ENCODE data around the gene UBA1.

DNA sequence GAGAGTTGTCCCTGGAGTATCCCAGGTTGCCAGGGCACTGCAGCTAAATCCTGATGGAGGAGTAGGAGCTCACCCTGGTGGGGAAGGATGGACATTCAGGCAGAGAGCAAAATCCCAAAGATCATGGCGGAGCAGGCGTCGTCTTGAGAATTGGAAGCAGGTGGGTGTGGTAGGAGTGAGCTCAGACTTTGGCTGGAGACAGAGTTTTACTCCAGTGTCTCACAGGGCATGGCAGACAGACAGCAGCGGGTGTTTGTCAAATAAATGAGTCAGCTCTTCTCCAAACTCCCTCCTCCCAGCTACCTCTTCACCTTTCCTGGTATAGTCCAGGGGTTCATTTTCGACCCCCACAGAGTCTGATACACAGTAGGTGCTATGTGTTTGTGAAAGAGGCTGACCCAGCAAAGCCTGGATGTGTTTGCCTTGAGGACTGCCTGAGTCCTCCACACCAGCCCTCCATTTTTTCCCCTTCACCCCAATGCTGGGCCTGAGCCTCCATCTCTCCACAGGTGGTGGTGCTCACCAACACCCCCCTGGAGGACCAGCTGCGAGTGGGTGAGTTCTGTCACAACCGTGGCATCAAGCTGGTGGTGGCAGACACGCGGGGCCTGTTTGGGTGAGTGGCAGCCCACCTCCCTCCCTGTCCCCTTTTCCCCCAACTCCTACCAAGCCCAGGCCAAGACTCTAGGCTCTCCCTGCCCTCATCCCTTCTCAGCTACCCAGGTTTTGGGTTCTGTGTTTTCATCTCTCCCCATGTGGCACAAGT, 6.9 kb downstream of the UBA1 start:
- TF ChIP-seq CTCF (IDR thresholded peaks at IDR 0.05) (no peak), POLR2A (IDR thresholded peaks at IDR 0.05) (no peak)

Measured in uterus (tissue), 2 donors.